BJ (cell line): ENCODE measurements around the gene IPCEF1. TPM values are rescaled to one million over a fixed set of nuclear protein-coding genes. Genes with fewer than 3 reads are reported as not detected.
"Not testable (repeated sequence)": the region's sequence is repeated elsewhere in the genome, so short reads cannot be mapped to it uniquely, and the experiment has no call there.

Source experiments
- CTCF ChIA-PET: fragments of 350-600 bp; formaldehyde crosslinking; extraction: SDS; loops from one replicate; lab custom pipeline; 2021; ENCODE audit warnings: antibody characterized with exemption, inconsistent platforms; lab: Yijun Ruan, JAX
- POLR2A ChIA-PET: fragments of 300-600 bp; sonication (Branson Sonifier 250); formaldehyde crosslinking; extraction: SDS; loops from one replicate; lab custom pipeline; 2021; ENCODE audit warnings: antibody characterized with exemption; lab: Charles Lee
- DNase-seq: peaks from one replicate; pipeline ENCODE4 v3.0.0-alpha.2; 2011; ENCODE audit warnings: low read depth
- H3K27me3 ChIP-seq: 2 replicates; pipeline ENCODE4 v1.6.0; 2011; ENCODE audit warnings: low read length; ENCODE audit not compliant: control insufficient read depth, insufficient read depth
- H3K36me3 ChIP-seq: 2 replicates; pipeline ENCODE4 v1.5.1; 2011; ENCODE audit warnings: low read length; ENCODE audit not compliant: control insufficient read depth, insufficient read depth
- H3K4me3 ChIP-seq: 2 replicates; pipeline ENCODE4 v1.5.1; 2011; ENCODE audit warnings: low read depth, mild to moderate bottlenecking, control low read depth, low read length
- polyA plus RNA-seq: library from polyadenylated mRNA; depleted of rRNA; stranded (reverse); fragments of >200 nt; gene quantifications from 2 replicates; pipeline ENCODE4 v1.2.3, GENCODE V29; 2011
- TF ChIP-seq, protein P1 (sequence below): IDR thresholded peaks from 2 replicates; pipeline ENCODE4 v1.5.1; 2011; ENCODE audit warnings: low read depth, mild to moderate bottlenecking, control low read depth, inconsistent platforms, low read length, moderate library complexity; ENCODE audit not compliant: insufficient read depth

Gene IPCEF1
- polyA plus RNA-seq, 1 experiment, result 0.02 TPM

GRCh38 chr6:154243793-154244750 is 112.5 kb downstream of the IPCEF1 start:
- CTCF ChIA-PET, result no interaction called here
- TF ChIP-seq, protein P1, sequence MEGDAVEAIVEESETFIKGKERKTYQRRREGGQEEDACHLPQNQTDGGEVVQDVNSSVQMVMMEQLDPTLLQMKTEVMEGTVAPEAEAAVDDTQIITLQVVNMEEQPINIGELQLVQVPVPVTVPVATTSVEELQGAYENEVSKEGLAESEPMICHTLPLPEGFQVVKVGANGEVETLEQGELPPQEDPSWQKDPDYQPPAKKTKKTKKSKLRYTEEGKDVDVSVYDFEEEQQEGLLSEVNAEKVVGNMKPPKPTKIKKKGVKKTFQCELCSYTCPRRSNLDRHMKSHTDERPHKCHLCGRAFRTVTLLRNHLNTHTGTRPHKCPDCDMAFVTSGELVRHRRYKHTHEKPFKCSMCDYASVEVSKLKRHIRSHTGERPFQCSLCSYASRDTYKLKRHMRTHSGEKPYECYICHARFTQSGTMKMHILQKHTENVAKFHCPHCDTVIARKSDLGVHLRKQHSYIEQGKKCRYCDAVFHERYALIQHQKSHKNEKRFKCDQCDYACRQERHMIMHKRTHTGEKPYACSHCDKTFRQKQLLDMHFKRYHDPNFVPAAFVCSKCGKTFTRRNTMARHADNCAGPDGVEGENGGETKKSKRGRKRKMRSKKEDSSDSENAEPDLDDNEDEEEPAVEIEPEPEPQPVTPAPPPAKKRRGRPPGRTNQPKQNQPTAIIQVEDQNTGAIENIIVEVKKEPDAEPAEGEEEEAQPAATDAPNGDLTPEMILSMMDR, result no peak
- Histone ChIP-seq H3K4me3 (no peak overlapping the region), H3K36me3 (no peaks in the 10 kb centered on the region), H3K27me3 (no peaks in the 10 kb centered on the region)
- DNase-seq, result no peak
- POLR2A ChIA-PET, result no interaction called here

GRCh38 chr6:154242617-154243357 is 113.8 kb downstream of the IPCEF1 start:
- DNase-seq, result no peak
- H3K27me3 ChIP-seq, result no peaks in the 10 kb centered on the region
- ChIA-PET CTCF (no interaction called here), POLR2A (no interaction called here)
- no peaks in the 10 kb centered on the region for H3K36me3 ChIP-seq
- TF ChIP-seq, protein P1, result no peak
- H3K4me3 ChIP-seq, result no peak overlapping the region

- Histone ChIP-seq H3K4me3 (no peak overlapping the region), H3K36me3 (no peaks in the 10 kb centered on the region), H3K27me3 (no peaks in the 10 kb centered on the region)
- DNase-seq, result no peak
- TF ChIP-seq, protein P1, result no peak
- ChIA-PET POLR2A (interaction anchor here (0.6 kb wide), 1 partner anchor 904 kb away, joined by 3 read pairs; no protein-coding TSS in a partner anchor), CTCF (no interaction called here)
These were observed 115.0 kb downstream of the IPCEF1 start for GRCh38 chr6:154241581-154241980.

GRCh38 chr6:154241061-154241460 is 115.5 kb downstream of the IPCEF1 start:
- POLR2A ChIA-PET, DNase-seq, H3K36me3 ChIP-seq, H3K4me3 ChIP-seq, H3K27me3 ChIP-seq: not testable (repeated sequence)
- CTCF ChIA-PET, result interaction anchor here (0.6 kb wide), 1 partner anchor 36 kb away, joined by 8 read pairs; no protein-coding TSS in a partner anchor

- Histone ChIP-seq H3K4me3 (no peak overlapping the region), H3K27me3 (no peaks in the 10 kb centered on the region), H3K36me3 (no peaks in the 10 kb centered on the region)
- CTCF ChIA-PET, result no interaction called here
- POLR2A ChIA-PET, result no interaction called here
- TF ChIP-seq, protein P1, result no peak
- DNase-seq, result no peak
These were observed 117.2 kb downstream of the IPCEF1 start for GRCh38 chr6:154239392-154239791.
